GM21723 (cell line): Measurements from ENCODE around the gene FNDC8.
"Not testable (repeated sequence)": the region's sequence is repeated elsewhere in the genome, so short reads cannot be mapped to it uniquely, and the experiment has no call there.

Experiments used
- ATAC-seq: cut with Tn5 transposase; IDR thresholded peaks from one replicate; pipeline ENCODE4 v1.9.1; 2021; ENCODE audit warnings: mild to moderate bottlenecking, moderate library complexity; ENCODE audit not compliant: unreplicated experiment

FNDC8 gene

DNA sequence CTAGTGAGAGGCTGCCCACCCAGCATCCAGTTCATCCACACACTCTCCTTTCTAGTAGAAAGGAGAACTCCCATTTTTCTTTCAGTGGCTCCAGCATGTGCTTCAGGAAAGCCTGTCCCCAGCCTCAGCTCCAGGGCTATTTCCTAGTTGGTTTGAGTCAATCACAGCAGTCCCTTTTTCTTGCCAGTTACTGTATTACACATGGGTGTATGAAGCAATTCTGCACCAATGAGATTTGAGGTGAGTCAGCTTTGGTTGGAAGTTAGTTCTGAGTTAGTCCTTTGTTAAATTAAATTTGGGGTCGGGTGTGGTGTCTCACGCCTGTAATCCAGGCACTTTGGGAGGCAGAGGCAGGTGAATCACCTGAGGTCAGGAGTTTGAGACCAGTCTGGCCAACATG is 26.5 kb upstream of the FNDC8 start:
- ATAC-seq = no peak

DNA sequence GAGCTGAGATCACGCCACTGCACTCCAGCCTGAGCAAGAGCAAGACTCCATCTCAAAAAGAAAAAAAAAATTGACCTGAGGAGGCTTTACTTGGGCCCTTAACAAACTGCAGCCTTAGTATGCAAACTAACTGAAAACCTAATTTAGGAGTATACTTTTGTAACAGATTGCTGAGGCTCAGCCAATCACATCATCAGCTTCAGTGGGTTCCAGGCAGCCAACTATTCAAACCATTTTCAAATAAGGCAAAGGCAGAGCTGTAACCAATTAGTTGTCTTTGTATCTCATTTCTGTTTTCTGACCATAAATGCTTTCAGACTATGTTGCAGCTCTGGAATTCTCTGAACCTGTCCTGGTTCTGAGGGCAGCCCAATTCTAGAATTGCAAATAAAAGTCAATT is 25.7 kb upstream of the FNDC8 start:
- ATAC-seq = no peak

DNA sequence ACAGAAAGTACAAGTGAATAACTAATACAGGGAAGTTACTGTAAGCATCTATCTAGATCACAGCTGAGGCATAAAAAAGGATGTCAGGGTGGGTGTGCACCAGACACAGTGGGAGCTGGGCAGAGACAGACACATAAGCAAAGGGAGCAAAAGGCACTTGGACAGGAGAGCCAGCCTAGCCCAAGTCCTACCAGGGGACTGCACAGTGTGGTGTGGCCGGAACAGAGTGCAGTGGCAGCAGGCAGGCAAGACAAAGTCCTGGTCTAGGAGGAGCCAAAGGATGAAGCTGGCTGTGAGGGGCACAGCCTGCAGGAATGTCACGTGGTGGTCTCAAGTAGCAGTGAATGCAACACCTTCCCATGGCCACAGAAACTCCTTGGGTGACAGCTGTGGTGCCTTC is 23.6 kb upstream of the FNDC8 start:
- ATAC-seq = no peak

DNA sequence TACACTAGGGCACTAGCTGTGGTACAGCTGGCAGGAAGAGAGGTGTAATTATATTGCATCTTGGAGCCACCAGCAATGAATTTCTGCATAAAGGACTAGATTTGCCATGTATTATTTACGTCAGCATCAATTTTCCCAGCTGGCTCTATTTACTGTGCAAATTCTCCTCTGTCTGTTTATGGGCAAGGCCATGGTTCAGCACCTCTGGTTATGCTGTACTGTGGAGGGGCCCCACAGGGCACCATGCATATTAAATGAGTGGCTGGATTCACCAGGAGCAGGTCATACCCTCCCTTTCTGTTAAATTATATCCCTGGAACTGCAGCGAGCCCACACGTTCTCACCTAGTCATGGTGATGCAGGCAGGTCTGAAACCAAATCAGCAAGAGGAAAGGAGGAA is 21.5 kb upstream of the FNDC8 start:
- ATAC-seq = no peak

DNA sequence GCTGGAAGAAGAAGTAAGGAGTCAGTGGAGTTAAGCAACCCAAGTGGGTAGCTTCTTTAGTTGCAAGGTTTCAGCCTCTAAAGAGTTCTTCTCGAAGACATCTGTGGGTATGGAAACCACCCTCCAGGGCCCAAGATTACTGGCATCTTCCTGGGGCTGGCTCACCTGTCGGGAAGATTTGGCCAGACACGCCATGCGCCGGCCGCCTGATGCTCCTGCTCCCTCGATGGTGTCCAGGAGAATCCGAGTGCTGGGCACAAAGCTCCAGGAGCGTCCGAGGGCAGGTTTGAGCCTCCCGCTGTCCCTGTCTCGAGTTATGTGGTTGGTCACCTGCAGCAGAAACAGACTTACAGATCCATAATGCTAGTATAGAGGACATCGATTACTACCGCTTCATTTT is 20.4 kb upstream of the FNDC8 start:
- no peak for ATAC-seq

DNA sequence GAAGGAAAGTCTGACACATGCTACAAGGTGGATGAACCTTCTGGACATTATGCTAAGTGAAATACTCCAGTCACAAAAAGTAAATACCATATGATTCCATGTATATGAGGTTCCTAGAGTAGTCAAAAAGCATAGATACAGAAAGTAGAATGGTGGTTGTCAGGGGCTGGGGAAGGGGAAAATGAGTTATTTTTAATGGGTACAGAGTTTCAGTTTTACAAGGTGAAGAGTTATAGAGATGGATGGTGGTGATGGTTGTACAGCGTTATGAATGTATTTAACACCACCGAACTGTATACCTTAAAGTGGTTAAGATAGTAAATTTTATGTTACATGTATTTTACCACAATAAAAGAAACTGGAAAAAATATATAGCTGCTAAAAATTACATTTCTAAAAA is 19.7 kb upstream of the FNDC8 start:
- ATAC-seq = no peak

DNA sequence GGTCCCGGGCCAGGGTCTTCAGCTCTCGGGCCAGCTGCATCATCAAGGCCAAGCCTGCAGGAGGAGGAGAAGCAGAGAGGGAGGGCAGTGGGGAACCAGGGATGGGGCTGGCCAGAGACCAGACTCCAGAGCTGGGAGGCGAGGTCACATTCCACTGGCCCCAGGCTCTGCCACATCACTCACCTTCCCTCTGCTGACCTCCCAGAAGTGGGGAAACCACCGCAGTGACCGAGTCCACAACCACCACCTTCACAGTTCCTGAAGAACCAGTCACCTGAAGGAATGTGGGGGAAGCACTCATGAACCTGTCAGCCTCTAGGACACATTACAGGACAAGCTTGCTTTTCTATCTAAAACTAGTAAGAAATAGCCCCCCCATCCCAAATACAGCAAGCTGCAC is 18.1 kb upstream of the FNDC8 start:
- no peak for ATAC-seq

DNA sequence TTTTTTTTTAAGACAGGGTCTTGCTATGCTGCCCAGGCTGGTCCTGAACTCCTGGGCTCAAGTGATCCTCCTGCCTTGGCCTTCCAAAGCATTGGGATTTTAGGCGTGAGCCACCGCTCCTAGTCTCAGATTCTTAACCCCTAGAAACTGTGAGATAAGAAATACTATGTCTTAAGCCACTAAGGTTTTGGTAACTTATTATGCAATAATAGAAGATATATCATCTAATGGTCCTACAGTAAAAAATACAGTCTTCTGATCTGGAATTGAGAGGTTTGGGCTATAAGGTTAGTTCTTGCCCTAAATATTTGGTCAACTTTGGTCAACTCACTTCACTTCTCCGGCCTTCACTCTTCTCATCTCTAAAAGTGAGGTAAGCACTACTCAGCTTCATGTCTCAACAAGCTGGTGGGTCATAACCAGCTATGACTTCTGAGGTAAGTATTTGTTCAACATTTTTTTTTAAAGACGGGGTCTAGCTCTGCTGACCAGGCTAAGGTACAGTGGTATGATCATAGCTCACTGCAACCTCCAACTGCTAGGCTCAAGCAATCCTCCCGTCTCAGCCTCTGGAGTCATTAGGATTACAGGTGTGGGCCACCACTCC is 16.5 kb upstream of the FNDC8 start:
- no peak for ATAC-seq

DNA sequence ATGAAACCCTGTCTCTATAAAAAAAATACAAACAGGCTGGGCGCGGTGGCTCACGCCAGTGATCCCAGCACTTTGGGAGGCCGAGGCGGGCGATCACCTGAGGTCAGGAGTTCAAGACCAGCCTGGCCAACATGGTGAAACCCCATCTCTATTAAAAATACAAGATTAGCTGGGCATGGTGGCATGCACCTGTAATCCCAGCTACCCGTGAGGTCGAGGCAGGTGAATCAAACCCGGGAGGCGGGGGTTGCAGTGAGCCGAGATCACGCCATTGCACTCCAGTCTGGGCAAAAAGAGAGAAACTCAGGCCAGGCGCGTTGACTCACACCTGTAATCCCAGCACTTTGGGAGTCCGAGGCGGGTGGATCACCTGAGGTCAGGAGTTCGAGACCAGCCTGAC is 10.6 kb upstream of the FNDC8 start:
- ATAC-seq = not testable (repeated sequence)

DNA sequence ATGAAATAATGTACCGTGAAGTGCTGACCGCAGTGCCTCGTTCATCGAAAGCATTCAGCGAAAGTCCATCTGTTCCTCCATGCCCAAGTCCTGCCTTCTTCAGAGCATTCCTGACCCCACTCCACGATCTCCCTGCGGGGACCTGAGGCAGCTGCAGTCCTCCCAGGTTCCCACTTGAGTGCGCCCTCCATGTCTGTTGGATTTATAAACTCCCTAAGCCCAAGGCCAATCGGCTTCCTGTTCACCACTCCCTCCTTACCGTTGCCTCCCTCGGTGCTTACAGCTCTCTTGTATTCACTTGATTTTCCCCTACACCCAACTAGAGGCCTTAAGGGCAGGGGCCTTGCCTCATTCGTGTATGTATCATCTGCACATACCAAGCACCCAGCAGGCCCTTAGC is 4.6 kb upstream of the FNDC8 start:
- no peak for ATAC-seq

DNA sequence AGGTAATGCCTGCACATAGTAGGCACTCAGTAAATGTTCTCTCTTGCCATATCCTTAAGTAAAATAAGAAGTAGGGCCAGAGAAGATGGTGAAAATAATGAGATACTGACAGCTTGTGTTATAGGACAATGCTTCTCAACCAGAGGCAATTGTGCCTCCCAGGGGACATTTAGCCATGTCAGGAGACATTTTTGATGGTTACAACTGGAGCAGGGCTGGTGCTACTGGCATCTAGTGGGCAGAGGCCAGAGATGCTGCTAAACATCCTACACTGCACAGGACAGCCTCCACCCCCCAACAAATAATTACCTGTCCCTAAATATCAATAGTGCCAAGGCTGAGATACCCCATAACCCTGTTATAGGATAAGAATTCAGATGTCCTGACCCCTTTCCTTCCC is 3.4 kb upstream of the FNDC8 start:
- ATAC-seq = no peak

DNA sequence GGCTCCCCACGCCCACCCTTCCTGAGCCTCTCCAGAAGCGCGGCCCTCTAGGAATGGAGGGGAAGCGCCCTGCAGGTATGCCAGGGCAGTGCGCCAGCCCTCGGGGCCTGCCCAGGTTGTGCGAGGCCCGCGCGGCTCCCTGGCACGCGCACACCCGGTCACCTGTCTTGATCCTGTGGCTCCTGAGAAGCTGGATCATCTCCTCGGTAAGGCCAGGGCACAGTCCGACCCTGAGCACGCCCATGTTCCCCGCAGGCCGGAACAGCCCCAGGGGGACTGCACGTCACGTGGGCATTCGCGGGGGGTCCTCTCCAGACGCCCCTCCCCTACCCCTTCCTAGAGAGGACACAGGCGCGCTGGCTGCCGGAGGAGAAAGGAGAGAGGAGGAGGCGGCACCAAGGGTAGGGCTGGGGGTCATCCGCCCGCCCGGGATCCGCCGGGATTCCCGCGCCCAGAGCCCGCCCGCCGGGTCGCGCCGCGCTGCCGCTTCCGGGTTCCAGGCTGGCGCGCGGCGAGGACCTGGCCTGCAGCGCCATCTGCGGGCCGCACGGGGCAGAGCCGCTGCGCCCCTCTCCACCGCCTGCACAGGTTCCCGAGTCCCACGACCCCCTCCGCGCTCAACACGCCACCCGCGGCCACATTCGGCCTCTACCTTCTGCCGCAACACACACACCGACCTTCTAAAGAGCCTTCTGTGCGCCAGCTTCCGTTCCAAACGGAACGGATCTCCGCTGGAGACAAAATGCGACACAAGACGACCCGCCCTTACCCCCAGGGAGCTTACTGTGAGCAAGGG is 1.8 kb upstream of the FNDC8 start, which contains the start of gene RAD51D:
TSS of gene RAD51D (minus strand) at position 491 of the 796 bp plus-strand sequence. CDS start at position 244, 247 bp downstream.
- peak; percentile 80 for ATAC-seq

DNA sequence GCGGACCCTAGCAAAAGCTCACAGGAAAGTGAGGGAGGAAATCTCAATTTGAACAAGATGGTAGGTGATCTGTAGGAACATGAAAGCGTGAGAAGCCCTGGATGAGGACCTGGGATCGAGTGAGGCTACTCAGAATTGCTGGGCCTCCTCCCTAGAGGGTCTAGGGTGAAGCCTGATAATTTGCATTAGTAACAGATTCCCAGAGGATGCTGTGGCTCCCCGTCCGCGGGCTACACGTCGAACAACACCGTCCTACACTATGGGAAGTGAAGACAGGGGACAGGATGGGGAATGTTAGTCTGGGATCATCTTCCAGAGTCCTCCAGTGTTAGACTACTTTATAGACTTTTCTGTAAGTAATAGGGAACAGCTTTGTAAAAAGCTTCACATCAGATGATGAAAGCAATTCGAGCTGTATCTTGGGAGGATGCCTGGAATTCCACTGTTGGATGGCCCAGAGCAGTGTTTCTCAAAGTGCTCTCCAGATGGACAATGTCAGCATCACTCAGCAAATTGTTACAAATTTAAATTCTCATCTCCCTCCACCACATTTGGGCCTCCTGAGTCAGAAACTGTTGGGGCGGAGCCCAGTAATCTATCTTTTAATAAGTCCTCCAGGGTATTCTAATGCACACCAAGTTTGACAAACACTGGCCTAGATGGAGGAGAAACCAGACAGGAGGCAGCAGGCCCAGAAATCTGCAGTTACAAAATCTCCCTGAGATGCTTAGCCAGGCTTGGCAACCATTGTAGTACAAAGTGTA is 6.5 kb downstream of the FNDC8 start:
- no peak for ATAC-seq

DNA sequence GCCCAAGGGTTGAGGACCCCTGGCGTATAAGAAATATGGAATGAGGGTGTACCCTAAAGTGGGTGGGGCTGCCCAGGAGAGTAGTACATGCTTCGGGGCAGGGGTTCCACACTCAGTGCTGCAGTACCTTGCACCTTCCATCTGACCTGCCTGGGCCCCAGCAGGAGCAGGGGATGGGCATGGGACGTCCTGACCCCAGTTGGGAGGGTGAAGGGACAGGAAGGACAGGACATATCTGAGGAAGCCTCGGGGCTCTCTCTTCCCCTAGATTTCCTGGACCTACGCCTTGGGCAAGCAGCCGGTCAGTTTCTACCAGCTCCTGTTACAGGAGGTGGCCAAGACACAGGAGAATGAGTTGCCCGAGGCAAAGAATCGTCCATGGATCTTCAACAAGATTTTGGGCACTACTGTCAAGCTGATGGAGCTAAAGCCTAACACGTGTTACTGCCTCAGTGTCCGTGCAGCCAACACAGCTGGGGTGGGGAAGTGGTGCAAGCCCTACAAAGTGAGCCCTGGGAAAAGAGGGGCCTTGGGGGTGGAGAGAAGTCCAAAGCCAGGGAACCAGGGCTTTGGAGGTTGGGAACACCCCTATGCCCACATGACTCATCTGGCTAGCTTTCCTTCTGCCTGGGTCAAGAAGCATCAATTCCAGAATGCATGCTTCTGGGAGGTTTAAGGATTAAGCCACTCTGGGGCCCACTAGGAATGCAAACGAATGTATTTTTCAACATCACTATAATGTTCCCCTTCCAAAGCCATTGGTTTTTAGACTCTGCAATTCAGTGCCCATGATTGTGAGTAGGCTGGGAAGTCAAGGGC is 7.9 kb downstream of the FNDC8 start:
- ATAC-seq = no peak

DNA sequence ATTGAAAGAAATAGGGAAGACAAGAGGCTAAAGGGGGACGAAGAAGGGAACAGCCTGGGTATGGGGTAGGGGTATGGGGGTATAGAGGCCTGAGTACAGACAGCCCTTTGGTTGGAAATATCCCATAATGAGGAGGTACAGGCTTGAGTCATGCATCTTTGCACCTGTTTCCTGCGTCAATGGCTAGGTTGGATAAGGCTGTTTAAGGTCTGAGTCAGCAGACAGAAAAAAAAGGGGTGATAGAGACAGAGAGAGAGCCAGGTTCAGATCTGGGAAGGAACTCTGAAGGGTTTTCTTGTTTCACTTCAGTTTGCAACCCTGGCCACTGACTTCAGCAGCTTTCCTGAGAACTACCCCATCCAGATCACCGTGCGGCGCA is 8.5 kb downstream of the FNDC8 start:
- ATAC-seq = no peak

DNA sequence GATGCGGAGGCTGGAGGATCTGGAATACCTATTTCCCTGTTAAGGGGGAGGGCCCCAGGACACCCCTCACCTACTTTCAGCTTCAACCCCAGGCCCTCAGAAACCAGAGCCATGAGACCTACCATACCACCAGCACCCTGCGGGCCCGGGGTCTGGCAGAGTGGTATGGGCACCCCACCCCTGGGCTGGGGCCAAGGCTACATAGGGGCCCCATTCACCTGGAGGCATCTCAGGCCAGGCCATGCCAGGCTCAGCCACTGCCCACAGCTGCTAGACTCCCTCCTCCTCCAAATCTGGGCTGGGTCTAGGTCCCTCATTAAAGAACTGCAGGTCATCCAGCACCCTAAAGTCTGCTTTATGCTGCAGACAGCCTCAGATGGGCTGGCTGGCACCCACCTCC is 9.0 kb downstream of the FNDC8 start:
- ATAC-seq = no peak

DNA sequence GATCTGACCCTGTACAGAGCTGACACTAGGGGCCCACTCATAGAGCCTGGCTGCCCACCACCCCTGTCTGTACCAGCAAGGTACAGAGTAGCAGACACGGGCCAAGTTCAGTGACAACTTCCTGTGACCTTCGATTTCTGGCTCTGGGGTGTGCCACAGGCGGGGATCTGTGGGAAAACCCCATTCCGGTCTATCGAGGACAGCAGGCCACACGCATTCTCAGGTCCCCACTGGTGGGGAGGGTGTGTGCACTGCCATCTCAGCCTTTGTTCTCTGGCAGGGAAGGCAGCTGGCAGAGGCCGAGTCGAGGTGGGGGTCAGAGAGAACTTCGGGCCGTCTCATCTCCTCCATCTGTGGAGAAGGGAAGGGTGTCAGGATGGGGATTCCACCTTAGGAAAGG is 10.7 kb downstream of the FNDC8 start:
- no peak for ATAC-seq

DNA sequence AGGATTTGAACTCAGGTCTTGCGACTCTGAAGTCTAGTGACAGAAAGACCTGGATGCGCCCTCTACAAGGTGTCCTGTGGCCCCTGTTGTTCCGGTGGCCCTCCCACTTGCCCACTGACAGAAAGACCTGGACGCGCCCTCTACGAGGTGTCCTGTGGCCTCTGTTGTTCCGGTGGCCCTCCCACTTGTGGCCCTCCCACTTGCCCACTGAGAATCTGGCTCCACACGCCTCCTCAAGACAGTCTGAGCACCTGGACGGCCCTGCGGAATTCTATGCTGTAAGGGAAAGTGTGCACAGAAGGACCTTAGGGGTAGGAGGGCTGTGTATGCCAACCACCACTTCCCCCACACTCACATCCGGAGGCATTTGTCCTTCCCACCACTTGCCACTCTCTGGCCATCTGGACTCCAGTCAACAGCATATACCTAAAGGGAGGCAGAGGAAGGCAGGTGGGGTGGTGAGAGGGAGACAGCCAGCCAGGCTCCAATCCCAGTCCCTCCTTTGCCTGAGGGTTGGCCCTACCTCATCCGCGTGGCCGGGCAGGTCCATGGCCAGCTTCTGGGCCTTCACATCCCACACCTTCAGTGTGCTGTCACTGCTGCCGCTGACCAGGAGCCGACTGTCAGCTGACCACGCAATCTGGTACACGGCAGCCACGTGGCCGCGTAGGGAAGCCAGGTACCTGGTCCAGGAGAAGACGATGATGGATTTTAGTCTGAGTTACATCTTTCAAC is 11.6 kb downstream of the FNDC8 start:
- no peak for ATAC-seq

DNA sequence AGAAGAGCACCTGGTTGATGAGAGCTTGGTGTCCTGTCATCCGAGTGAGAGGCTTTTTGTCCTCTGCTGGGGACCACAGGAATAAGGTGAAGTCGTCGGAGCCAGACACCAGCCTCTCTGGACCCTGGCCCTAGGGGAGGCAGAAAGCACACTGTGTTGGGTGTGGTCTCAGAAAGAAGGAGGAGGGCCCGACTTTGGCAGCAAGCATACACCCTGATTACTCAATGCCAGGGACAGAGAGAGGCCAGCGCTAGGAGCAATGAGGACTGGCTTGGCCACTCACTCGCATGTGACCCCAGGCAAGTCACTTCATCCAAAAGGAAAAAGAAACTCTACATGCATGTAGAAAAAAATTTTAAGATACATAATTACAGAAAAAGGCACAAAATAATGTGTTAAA is 13.9 kb downstream of the FNDC8 start:
- no peak for ATAC-seq

DNA sequence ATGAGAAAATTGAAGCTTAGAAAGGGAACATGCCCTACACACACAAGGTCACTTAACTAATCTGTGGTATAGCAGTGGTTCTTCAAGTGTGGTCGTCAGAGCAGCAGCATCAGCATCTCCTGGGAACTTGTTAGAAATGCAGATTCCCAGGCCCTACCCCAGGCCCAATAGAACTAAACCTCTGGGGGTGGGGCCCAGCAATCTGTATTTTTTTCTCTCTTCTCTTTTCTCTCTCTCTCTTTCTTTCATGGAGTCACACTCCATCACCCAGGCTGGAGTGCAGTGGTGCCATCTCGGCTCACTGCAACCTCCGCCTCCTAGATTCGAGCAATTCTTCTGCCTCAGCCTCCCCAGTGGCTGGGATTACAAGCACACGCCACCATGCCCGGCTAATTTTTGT is 16.8 kb downstream of the FNDC8 start:
- ATAC-seq = no peak
